Activated CD8-positive, alpha-beta T cell treated with anti-CD3 and anti-CD28 coated beads for 36 hours (primary cell): ENCODE results near the gene SMAP1. TPM values are rescaled to one million over a fixed set of nuclear protein-coding genes. Genes with fewer than 3 reads are reported as not detected.

Experiments used
- ATAC-seq: fragments of 200-7000 bp; cut with Tn5 transposase; one replicate; pipeline ENCODE4 v1.10.0; 2021; ENCODE audit warnings: mild to moderate bottlenecking, moderate library complexity
- CTCF ChIA-PET: fragments of 350-600 bp; sonication (Branson Sonifier 250); formaldehyde crosslinking; loops from one replicate; lab custom pipeline; 2021; ENCODE audit warnings: antibody characterized with exemption; lab: Charles Lee
- POLR2A ChIA-PET: fragments of 350-600 bp; sonication (Branson Sonifier 250); formaldehyde crosslinking; loops from one replicate; lab custom pipeline; 2021; ENCODE audit warnings: antibody characterized with exemption; lab: Charles Lee
- DNase-seq: peaks from one replicate; pipeline ENCODE4 v3.0.0-alpha.2; 2020
- H3K27ac Mint-ChIP-seq: one replicate; pipeline ENCODE4 v1.8.0; 2021; ENCODE audit warnings: mild to moderate bottlenecking, mixed read lengths
- H3K27me3 Mint-ChIP-seq: one replicate; pipeline ENCODE4 v1.8.0; 2021; ENCODE audit warnings: mixed read lengths
- H3K36me3 Mint-ChIP-seq: one replicate; pipeline ENCODE4 v1.8.0; 2021; ENCODE audit warnings: low read depth, mixed read lengths
- H3K4me1 Mint-ChIP-seq: one replicate; pipeline ENCODE4 v1.8.0; 2021; ENCODE audit warnings: low read depth, mixed read lengths
- H3K4me3 Mint-ChIP-seq: one replicate; pipeline ENCODE4 v1.8.0; 2021; ENCODE audit warnings: mild to moderate bottlenecking, moderate library complexity, mixed read lengths
- H3K9me3 Mint-ChIP-seq: one replicate; pipeline ENCODE4 v1.8.0; 2021; ENCODE audit warnings: mixed read lengths
- intact Hi-C: fragments of 100-400 bp; cut with micrococcal nuclease; formaldehyde crosslinking; loops from one replicate; pipeline ENCODE4 v1.10.0; 2022
- total RNA-seq, 2 experiments: library from RNA; stranded (reverse); gene quantifications; one replicate each; pipeline ENCODE4 v1.2.3, GENCODE V29; 2021
- TF ChIP-seq, protein P1 (sequence below): fragments of 200-600 bp; IDR thresholded peaks from one replicate; pipeline ENCODE4 v1.8.0; 2022; ENCODE audit warnings: antibody characterized with exemption, mild to moderate bottlenecking

SMAP1 gene
- total RNA-seq, 2 experiments from 2014 or later: 24.1 to 26.3 TPM

DNA sequence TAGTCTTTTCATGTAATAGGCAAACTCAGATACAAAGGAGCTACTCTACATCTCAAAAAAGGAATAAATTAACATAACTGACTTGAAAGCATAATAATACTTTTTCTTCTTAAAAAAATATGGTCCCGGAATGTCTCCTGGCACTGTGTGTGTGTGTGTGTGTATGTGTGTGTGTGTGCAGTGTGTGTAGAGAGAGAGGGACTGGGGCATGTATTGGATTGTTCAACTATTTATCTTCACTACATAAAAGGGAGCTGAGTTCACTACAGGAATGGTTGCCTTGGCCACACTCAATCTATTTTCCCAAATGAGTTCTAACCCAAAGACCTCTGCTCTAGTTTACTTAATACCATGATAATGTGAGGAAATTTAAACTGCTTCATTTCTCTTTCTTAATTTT lies 238.1 kb downstream of the SMAP1 start:
- Mint-ChIP-seq H3K9me3 (no peaks in the 10 kb centered on the region), H3K27ac (no peak overlapping the region), H3K4me3 (no peak overlapping the region), H3K4me1 (no peaks in the 10 kb centered on the region), H3K27me3 (peaks cover 2% of the 10 kb centered on the region), H3K36me3 (no peaks in the 10 kb centered on the region)
- POLR2A ChIA-PET: no interaction called here
- no peak for DNase-seq
- TF ChIP-seq, protein P1, sequence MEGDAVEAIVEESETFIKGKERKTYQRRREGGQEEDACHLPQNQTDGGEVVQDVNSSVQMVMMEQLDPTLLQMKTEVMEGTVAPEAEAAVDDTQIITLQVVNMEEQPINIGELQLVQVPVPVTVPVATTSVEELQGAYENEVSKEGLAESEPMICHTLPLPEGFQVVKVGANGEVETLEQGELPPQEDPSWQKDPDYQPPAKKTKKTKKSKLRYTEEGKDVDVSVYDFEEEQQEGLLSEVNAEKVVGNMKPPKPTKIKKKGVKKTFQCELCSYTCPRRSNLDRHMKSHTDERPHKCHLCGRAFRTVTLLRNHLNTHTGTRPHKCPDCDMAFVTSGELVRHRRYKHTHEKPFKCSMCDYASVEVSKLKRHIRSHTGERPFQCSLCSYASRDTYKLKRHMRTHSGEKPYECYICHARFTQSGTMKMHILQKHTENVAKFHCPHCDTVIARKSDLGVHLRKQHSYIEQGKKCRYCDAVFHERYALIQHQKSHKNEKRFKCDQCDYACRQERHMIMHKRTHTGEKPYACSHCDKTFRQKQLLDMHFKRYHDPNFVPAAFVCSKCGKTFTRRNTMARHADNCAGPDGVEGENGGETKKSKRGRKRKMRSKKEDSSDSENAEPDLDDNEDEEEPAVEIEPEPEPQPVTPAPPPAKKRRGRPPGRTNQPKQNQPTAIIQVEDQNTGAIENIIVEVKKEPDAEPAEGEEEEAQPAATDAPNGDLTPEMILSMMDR: no peak
- no peak for ATAC-seq
- intact Hi-C loops: no loop called here
- CTCF ChIA-PET: interaction anchor here (1.0 to 1.2 kb wide), 3 partner anchors 21 to 113 kb away, joined by 3 to 4 read pairs (median 3); no protein-coding TSS in a partner anchor

Other genes starting within 250 kb of the SMAP1 start
- gene SDHAF4, start 101.0 kb upstream of the SMAP1 start, total RNA-seq: 10 to 100 TPM; 17.9 to 18.9 TPM